ENCODE results near the gene CACNG7.
"Not testable (repeated sequence)": the region's sequence is repeated elsewhere in the genome, so short reads cannot be mapped to it uniquely, and the experiment has no call there.

CACNG7 gene

GRCh38 chr19:53908935-53909415 lies at the start of gene CACNG7:
TSS of gene CACNG7 (plus strand) at chr19:53909278. CDS start at chr19:53912832, 3,554 bp downstream.
- DNase-seq = no peak

- no peak for DNase-seq
These were observed 44.7 kb upstream of the CACNG7 start for GRCh38 chr19:53864308-53864836.

GRCh38 chr19:53865523-53865917 lies 43.6 kb upstream of the CACNG7 start:
- no peak for DNase-seq

GRCh38 chr19:53865918-53866864 lies 42.9 kb upstream of the CACNG7 start:
- DNase-seq = no peak

- no peak for DNase-seq
These were observed 42.2 kb upstream of the CACNG7 start for GRCh38 chr19:53866865-53867224.

- DNase-seq = no peak
These were observed 41.6 kb upstream of the CACNG7 start, which contains the start of gene MYADM for GRCh38 chr19:53867225-53868090. TSS of gene MYADM (plus strand) at chr19:53867883. CDS start at chr19:53873530, 5,647 bp downstream.

- DNase-seq = no peak
These were observed 40.8 kb upstream of the CACNG7 start for GRCh38 chr19:53868091-53868891.

GRCh38 chr19:53868892-53869804 lies 39.9 kb upstream of the CACNG7 start:
- no peak for DNase-seq

GRCh38 chr19:53869805-53870484 lies 39.1 kb upstream of the CACNG7 start:
- DNase-seq = not testable (repeated sequence)

- no peak for DNase-seq
These were observed 38.6 kb upstream of the CACNG7 start for GRCh38 chr19:53870485-53870844.

- no peak for DNase-seq
These were observed 37.6 kb upstream of the CACNG7 start for GRCh38 chr19:53871454-53871853.

- DNase-seq = no peak
These were observed 36.3 kb upstream of the CACNG7 start for GRCh38 chr19:53872762-53873161.

GRCh38 chr19:53873773-53874605 lies 35.1 kb upstream of the CACNG7 start:
- DNase-seq = no peak

GRCh38 chr19:53874606-53874990 lies 34.5 kb upstream of the CACNG7 start:
- no peak for DNase-seq

GRCh38 chr19:53875602-53876325 lies 33.3 kb upstream of the CACNG7 start:
- no peak for DNase-seq

- DNase-seq = no peak
These were observed 32.3 kb upstream of the CACNG7 start for GRCh38 chr19:53876651-53877224.

GRCh38 chr19:53877361-53877766 lies 31.7 kb upstream of the CACNG7 start:
- no peak for DNase-seq

- DNase-seq = no peak
These were observed 30.3 kb upstream of the CACNG7 start for GRCh38 chr19:53878776-53879139.

Measured in NCI-H774 (cell line).